Measurements from ENCODE around the gene CXCL8.
"Not testable (repeated sequence)": the region's sequence is repeated elsewhere in the genome, so short reads cannot be mapped to it uniquely, and the experiment has no call there.

CXCL8 gene

DNA sequence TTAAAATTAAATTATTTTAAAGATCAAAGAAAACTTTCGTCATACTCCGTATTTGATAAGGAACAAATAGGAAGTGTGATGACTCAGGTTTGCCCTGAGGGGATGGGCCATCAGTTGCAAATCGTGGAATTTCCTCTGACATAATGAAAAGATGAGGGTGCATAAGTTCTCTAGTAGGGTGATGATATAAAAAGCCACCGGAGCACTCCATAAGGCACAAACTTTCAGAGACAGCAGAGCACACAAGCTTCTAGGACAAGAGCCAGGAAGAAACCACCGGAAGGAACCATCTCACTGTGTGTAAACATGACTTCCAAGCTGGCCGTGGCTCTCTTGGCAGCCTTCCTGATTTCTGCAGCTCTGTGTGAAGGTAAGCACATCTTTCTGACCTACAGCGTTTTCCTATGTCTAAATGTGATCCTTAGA lies at the start of gene CXCL8:
Gene CXCL8, plus strand, starts transcription at position 217 of the 426 bp plus-strand sequence. Its CDS starts 90 bp downstream, at position 307.
- DNase-seq (ENCODE audit: low spot score), result peak; percentile 84

DNA sequence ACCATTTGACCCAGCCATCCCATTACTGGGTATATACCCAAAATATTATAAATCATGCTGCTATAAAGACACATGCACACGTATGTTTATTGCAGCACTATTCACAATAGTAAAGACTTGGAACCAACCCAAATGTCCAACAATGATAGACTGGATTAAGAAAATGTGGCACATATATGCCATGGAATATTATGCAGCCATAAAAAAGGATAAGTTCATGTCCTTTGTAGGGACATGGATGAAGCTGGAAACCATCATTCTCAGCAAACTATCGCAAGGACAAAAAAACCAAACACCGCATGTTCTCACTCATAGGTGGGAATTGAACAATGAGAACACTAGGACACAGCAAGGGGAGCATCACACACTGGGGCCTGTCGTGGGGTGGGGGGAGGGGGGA lies 49.2 kb upstream of the CXCL8 start:
- not testable (repeated sequence) for DNase-seq (ENCODE audit: low spot score)

DNA sequence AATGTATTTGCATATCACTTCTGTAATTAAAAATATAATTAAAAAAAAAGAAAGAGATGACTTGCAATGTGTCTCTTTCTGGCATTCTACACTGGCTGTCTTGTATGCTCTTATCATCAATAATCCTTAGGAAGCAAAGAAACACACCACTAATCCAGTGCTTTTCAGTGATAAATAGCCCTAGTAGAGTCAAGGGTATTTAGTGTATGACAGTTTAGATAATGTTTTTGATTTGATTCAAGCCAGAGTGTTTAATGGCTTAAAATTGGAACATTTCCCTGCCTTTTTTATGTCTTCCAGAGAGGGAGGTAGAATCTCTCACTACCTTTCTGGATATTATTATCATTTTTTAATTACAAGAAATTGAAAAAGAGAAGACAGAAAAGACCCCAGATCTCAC lies 48.6 kb upstream of the CXCL8 start:
- no peak for DNase-seq (ENCODE audit: low spot score)

DNA sequence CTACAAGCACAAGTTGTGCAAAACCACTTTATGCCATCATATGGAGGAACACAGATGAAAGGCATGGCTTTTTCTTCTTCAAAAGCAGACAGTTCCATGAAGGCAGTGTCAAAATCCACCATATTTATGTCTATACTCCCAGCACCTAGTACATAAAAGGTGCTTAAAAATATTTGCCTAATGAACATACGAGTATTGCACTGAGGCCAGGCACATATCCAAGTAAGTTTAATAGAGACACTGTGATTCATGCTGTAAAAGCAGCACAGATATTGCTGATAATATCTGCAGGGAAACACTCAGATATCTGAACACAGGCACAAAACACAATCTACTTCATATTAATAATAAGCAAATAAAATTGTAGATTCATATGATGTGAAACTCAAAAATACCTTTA lies 48.1 kb upstream of the CXCL8 start:
- DNase-seq (ENCODE audit: low spot score), result no peak

DNA sequence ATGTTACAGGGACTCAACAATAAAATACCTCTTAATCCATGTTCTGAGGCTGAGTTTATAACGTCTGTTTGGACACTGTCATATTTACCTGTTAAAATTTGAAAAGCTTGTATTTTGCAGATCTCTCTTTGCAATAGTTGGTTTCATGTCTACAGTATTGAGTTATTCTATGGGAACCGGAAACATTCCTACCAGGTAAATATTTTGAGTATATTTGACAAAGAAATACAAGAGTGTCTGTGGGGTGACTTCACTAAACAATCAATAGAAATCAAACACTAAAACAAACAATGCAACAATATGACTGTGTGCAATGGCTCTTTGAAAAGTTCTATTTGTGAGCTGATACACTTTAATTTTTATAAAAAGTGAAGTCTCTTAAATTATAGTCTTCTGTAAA lies 47.7 kb upstream of the CXCL8 start:
- DNase-seq (ENCODE audit: low spot score), result no peak

DNA sequence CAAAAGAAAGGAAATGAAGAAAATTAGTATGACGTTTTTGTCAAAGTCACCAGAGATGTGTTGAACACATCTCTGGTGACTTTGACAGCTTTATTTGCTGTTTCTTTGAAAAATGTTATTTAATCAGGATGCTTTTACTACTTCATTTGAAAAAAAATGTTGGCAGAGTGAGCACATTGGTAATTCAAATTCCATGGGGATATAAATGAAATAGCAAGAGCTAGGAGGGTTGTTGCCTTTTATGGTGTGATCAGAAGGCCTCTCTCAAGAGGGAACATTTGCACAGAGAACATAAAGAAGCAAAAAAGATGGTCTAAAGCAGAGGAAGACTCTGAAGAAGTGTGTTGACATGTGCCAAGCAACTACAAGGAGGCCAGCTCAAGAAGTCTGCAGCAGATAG lies 46.6 kb upstream of the CXCL8 start:
- no peak for DNase-seq (ENCODE audit: low spot score)

DNA sequence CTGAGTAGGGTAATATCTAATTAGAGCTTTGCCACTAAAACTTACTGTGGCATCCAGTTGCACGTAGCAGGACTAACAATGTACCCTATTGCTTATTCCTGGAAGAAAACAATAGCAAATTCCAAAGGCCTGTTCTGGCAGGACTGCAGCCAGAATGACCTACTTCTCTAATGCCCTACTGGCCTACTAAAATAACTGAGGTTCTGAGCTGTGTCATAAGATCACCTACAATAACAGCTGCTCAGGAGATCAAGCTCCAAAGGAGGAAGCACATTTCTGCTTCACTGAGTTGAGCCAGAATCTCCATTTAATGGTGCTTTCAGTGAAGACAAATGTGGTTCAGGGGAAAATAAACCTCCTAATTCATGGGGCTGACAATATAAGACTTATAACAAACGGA lies 42.2 kb upstream of the CXCL8 start:
- DNase-seq (ENCODE audit: low spot score), result no peak

DNA sequence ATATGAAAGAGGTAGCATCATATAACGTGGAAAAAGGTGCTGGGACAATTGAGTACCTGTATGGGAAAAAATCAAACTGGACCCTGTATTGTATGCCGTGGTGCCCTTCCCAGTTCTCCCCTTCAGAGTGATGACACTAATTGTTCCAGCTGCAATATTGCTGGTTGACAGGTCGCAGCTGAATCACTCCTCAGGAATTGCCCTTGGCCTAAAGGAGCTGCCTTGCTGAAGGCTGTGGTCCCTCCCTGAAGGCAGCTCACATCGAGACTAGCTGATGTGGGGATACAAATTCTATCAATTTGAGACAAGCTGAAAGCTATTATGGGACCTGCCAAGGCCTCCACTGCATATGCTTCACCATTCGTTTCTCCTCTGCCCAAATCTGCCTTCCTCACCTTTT lies 39.3 kb upstream of the CXCL8 start:
- DNase-seq (ENCODE audit: low spot score), result no peak

DNA sequence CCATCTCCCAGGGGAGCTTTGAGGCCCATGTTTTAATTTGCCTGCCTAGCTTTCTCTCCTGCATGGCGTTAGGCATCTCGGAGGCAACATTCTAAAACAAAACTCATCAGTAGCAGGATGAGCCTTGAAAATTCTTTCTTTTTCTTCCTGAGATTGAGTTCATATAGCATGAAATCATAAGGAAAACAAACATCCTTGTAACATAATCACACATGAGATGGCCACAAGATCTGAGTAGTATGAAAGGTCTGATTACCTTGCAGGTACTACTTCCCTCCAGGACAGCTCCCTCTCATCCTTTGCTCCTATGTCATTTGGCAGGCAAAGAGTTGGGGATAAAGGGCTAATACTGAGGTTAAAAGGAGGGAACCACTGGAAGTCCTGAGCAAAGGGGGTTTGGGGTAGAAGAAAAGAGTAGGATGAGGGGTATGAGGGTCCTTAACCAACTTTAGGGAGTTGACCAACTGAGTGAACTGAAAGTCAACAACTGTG lies 37.5 kb upstream of the CXCL8 start:
- DNase-seq (ENCODE audit: low spot score), result no peak

DNA sequence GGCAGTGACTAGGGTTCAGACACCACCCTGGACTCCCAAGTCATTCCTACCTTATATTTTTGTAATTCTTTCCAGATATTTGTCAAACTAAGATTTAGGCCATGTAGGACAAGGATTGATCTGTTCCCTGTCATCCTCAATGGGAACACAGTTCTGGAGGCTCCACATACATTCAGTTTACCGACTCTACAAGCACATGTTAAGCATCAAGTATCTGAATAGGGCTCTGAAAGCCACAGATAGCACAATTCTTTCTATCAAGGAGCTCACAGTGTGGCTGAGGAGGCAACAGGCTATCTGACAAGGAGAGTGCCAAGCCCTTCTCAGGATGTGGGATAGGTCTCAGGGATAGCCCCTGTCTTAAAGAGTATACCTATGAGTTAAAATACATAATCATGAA lies 37.0 kb upstream of the CXCL8 start:
- no peak for DNase-seq (ENCODE audit: low spot score)

DNA sequence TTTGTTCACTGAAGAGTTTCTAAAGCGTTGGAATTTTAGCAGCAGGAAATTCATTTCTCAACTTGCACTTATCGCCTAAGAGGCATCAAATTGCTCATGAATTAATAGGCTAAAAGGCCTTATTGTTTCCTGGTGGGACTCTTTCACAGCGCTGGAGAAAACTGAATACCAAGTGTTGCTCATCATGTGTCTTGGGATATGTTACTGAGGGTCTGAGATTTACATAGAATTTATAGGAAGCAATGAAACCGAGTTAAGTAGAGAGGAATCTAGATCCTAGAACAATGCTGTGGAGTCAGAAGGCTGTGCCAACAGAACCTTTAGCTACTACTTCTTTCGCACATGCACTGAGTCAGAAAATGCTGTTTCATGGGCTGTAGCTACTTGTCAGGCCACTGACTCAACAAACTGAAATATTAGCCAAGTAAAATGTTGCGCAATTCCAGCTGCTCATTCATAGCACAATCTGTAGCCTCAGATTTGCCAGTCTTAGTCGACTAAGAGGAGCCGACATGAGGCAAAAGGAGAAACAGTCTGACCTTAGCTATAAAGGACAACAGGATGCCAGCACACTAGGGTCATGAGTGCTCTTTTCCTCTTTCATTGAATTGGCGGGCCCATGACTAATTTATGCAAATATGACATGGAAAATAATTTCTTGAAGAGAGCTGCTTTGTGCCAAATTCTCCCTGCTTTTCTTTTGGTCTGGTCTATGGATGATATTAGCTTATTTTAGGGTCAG lies 35.9 kb upstream of the CXCL8 start:
- DNase-seq (ENCODE audit: low spot score), result peak; percentile 90

DNA sequence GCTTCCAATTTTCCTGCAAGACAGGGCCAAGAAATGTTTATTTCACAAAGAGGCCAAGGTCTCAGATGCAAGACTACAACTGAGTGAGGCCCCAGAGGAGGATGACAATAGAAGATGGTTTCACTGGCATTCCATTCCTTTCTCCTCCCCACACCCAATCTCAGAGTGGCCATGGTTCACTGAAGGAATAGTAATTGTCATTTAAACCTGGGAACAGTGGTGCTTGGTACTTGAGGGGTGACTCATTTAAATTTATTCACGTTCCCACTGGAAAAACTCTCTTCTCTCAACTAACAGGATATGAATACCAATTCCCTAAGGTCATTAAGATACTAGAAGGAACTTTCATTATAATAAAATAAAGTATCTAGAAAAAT lies 35.3 kb upstream of the CXCL8 start:
- peak; percentile 74 for DNase-seq (ENCODE audit: low spot score)

DNA sequence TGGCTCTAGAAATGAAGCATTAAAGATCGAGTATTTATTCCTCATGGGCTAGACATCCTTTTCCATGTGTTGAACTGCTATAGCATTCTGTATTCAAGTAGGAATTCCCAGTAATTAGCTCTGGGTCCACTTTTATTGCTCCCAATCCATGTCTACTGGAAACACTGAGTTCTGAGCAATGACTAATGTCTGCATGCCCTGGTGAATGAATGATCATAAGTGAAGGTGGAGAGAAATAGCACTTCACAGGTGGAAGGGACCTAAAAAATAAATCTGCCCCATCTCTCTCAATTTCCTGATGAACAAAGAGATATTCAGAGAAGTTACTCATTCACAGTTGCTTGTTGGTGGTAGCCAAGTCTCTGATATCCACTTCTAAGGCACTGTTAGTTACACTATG lies 34.6 kb upstream of the CXCL8 start:
- no peak for DNase-seq (ENCODE audit: low spot score)

DNA sequence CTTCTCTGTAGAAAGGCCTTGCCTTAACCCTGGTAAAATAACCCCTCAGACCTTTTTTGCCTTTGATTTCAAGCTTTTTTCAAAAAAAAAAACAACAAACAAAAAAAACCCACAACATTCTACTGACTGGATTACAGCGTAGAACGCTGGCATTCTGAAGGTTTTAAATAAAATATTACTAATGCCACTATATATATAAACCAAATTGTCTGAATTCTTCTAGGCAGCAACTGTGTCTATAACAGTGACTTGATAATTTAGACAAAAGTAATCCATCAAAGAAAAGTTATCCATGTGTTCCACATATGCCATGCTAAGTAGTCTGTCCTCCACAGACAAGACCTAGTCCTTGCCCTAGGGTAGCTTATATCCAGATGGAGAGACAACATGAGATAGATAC lies 33.6 kb upstream of the CXCL8 start:
- no peak for DNase-seq (ENCODE audit: low spot score)

DNA sequence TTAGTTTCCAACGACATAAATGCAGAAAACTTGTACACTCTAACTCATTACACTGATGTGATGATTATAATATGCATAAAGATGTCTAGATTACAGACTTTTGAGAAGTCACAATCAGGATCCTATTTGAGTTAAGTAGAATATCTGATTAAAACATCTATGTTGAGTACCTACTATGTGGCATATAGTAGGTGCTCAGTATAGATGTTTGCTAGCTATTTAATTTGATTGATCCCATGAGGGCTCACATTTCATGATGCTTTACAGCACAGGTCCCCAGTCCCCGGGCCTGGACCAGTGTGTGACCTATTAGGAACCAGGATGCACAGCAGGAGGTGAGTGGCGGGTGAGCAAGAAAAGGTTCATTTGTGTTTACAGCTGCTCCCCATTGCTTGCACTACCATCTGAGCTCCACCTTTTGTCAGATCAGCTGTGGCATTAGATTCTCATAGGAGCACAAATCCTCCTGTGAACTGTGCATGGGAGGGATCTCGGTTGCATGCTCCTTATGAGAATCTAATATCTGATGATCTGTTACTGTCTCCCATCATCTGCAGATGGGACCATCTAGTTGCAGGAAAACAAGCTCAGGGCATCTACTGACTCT lies 33.0 kb upstream of the CXCL8 start:
- no peak for DNase-seq (ENCODE audit: low spot score)

DNA sequence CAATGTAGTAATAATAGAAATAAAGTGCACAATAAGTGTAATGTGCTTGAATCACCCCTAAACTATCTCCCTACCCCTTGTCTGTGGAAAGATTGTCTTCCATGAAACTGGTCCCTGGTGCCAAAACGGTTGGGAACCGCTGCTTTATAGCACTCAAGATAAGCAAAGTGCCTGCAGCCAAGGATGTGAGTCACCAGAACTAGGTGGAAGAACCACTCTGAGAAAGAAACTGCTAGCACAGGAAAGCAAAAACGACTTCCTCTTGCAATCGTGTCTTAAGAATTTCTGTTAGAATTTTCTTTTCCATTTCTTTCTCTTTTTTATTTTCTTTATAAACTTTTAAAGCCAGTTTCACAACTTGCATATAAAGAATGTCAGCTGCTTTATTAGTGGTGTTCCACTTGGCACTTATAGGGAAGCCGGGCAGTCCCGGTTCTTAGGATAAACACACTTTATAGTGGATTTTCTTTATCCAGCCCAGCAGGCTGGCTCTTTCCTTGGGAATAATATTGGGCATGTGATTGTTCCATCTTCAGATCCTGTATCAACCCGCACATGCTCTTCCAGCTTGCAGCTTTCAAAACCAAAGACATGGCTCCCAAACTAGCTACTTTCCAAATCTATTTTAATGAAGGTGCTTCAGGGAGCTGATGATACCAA lies 32.3 kb upstream of the CXCL8 start:
- DNase-seq (ENCODE audit: low spot score), result peak; percentile 75

DNA sequence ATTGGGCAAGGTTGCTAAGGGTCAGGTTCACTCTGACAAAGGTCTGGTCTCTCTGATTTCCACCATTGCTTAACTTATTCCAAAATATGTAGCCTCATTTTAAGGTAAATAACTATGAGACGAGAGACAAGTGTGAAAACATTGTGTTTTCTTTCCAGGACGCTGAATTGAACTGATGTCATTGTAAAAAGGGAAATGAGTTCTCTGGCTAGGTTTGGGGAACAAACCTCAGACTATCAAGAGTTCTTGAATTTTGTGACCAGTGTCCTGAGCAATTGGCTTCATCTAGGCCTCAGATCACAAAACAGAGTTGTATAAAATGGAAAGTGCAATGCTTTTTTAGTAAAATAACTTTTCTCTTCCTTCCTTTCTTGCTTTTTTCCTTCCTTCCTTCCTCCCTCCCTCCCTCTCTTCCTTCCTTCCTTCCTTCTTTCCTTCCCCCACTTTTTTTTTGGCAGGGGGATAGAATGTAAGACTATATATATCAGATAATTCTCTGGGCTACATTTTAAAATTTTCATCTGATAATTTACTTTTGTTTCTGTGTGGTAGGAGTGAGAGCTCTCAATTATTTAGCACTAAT lies 30.8 kb upstream of the CXCL8 start:
- no peak for DNase-seq (ENCODE audit: low spot score)

DNA sequence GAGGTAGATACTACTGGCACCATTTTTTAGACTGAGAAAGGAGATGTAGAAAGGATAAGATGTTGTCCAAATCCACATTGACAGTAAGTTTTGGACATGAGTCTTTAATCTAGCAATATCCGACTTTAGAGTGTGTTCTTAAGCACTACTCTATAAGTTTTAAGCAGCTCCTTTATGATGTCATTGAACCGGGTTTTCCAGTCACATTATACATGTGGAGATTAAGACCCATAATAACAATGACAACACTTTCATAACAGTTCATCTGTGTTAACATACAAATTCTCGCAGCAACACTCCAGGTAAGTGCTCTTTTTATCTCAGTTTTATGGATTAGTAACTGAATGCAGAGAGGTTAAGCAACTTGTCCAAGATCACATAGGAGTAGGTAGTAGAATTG lies 30.3 kb upstream of the CXCL8 start:
- no peak for DNase-seq (ENCODE audit: low spot score)

DNA sequence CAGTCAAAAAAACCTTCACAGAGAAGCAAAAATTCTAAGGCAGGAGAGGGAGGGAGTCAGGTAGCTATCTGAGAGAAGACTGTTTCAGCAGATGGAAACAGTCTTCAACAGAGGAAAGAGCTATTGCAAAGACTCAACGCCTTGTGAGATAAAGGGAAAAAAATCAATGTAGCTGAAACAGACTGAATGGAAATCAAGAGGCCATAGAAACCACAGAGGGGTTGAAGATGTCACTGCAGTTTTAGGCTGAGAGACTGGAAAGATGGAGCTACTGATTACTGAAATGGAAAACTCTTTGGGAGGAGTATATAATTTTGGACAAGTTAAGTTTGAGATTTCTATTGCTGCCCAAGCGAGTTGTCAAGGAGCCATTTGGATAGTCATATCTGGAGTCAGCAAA lies 28.4 kb upstream of the CXCL8 start:
- DNase-seq (ENCODE audit: low spot score), result no peak

DNA sequence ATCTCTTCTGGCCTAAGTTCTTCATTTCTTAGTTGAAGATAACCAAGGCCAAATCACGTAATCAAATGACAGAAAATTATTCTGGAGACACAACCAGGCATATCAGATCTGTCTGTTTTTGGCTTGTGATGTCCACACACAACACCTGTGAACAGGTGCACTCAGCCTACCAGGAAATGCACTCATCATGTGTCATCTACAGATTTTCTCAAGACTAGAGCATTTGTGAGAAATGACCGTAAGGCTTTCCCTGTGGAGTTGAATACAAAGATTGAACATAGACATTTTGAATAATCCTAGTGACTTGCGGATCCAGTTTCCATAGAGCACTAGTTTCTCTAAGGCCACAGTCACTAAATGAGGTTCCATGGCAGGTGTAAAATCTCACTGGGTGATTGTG lies 26.7 kb upstream of the CXCL8 start:
- no peak for DNase-seq (ENCODE audit: low spot score)

DNA sequence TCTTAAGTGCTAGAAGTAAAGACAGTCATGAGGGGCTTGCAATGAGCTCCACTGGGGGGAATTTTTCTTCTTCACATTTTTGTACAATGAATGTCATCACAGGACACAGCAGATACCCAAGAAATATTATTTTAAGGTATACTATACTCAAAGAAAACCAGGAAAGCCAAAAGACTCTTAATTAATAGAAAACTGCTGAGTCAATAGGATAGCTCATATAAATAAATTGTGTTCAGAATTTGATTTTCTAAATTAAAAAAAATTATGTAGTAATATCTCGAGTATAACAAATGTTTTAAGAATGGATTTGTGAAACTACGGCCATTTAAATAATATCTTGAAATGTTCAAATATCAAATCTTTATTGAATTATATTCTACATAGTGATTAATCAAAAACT lies 25.7 kb upstream of the CXCL8 start:
- DNase-seq (ENCODE audit: low spot score), result no peak

DNA sequence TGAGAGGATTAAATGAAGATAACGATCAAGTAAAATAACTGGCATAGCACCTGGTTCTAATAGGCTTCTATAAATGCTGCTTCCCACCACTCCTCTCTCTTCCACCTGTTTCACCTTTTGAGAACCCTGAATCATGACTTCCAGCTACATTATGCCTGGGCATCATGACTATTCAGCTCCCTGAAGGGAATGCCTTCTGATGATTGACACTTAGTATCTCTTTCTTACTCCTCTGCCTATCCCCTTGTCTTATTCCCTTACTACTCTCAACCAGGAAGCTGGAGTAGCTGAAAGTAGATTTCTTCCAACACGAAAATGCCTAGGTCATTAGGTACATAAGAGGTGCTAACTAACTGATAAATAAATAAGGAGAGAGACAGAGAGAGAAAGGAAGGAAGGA lies 24.7 kb upstream of the CXCL8 start:
- DNase-seq (ENCODE audit: low spot score), result no peak

Measured in COLO829 (cell line).